RPMI7951 (cell line): ENCODE data around the gene DUSP19. TPM values are rescaled to one million over a fixed set of nuclear protein-coding genes. Genes with fewer than 3 reads are reported as not detected.
A peak's percentile ranks its signal among the peaks of the same experiment; 100 is the strongest.

Experiments used
- DNase-seq: peaks from one replicate; pipeline ENCODE4 v3.0.0-alpha.2; 2012; ENCODE audit warnings: low read depth
- total RNA-seq: library from RNA; depleted of rRNA; stranded (reverse); fragments of >200 nt; shearing (Covaris generic); gene quantifications from 2 replicates; pipeline ENCODE4 v1.2.3, GENCODE V29; 2014; rRNA removed

The DUSP19 gene
- total RNA-seq, 1 experiment from 2014 or later, result 1.7 TPM

GRCh38 chr2:183125659-183126341 lies 47.3 kb downstream of the DUSP19 start:
- DNase-seq, result peak; percentile 15

- DNase-seq, result no peak
Measured at GRCh38 chr2:183126635-183127034, 48.1 kb downstream of the DUSP19 start.

GRCh38 chr2:183134016-183134415 lies 55.5 kb downstream of the DUSP19 start:
- no peak for DNase-seq

- DNase-seq, result no peak
Measured at GRCh38 chr2:183148955-183149354, 70.4 kb downstream of the DUSP19 start.

GRCh38 chr2:183149489-183149888 lies 70.9 kb downstream of the DUSP19 start:
- DNase-seq, result no peak

Other genes with a start within 250 kb of the DUSP19 start
- gene FRZB, start 212.1 kb upstream of the DUSP19 start, total RNA-seq, result 0.98 and 1.6 TPM in 2 replicates
- 182 and 188 TPM in 2 replicates for gene NCKAP1, start 40.3 kb upstream of the DUSP19 start, total RNA-seq
- gene NUP35, start 45.7 kb downstream of the DUSP19 start, total RNA-seq, result 59.1 and 68.8 TPM in 2 replicates